Stimulated activated CD4-positive, alpha-beta T cell treated with anti-CD3 and anti-CD28 coated beads, TNF-alpha, amount 100 ng/mL, for 4 hours (primary cell): Measurements from ENCODE around the gene TBC1D26.
"Not testable (repeated sequence)": the region's sequence is repeated elsewhere in the genome, so short reads cannot be mapped to it uniquely, and the experiment has no call there.

ENCODE experiments used
- DNase-seq, 3 experiments: peaks; one replicate each; pipeline ENCODE4 v3.0.0-alpha.2; 2020; ENCODE audit warnings: low read depth in 3 of 3

TBC1D26 gene

DNA sequence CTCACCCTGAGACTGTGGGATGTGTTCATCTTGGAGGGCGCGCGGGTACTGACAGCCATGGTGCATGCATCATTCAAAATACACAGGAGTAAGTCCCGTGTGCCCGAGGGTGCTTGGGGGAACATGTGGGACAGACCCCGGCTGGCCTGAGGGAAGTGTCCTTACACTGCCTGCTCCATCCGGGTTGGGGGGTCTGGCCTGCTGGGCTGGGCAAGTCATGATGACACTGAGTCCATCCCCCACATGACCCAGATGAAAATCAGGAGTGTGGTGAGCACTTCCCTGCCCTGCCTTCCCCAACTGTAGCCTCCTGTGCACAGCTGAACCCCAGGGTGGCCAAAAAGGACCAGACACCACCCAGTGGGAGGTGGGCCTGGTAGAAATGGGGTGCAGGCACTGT lies 10.8 kb downstream of the TBC1D26 start:
- no peak for DNase-seq

DNA sequence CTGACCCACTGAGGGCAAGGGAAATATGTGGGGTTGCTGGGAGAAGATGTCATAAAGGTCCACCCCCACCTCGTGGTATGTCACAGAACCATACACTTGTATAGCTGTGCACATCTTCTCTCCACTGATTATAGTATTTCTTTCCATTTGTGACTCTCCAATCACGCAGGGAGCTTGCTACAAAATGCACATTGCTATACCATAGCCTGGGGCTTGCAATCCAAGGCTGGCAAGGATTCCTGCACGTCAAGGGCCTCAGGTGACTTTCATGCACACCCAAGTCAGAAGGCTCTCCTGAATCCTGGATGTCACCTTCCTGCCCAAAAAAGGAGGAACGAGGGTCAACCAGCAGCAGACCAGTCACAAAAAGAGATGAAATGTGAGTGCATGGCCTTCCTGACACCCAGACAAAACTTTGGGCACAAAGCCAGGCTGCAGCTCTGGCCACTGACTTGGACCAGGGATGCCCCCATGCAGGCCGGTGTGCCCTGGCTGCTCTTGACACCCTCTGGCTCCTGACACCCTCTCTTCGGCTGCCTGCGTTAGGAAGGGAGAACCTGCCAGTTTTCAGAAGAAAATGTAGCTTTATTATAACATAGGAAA lies 12.1 kb downstream of the TBC1D26 start:
- DNase-seq: no peak

DNA sequence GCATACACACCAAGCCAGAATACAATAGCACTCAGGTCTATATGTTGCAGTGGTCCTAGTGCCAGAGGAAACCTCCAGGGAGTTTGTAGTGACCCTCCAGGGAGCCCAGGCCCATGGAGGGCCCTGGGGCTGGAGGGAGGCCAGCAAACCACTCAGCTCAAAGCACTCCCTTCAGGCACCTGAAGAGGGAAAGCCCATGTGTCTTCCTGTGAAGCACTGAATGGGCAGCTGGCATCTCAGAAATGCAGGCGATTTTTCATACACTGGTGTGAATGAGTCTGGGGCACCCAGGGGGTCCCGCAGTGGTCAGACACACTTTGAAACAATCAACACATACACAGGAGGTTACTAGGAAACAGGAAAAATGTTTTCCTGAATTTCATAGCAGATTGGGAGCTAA lies 12.8 kb downstream of the TBC1D26 start:
- no peak for DNase-seq

DNA sequence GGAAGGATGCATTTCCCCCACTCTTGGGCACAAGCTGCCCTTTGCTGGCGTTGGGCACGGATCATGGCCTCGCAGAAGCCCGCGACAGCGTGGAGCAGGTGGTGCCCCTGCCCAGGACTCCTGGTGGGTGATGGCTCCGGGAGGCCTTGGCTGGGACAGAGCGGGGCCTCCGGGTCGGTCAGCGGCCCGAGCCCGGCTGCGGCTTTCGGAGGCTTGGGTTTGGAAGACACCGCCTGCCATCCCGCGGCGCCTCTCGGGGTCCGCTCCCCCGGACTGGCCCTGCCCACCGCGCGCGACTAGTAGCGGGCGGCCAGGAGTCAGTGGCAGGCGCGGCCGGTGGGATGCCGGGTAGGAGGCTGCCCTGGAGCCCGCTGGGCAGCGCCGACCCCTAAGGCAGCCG lies 17.3 kb downstream of the TBC1D26 start:
- not testable (repeated sequence) for DNase-seq

DNA sequence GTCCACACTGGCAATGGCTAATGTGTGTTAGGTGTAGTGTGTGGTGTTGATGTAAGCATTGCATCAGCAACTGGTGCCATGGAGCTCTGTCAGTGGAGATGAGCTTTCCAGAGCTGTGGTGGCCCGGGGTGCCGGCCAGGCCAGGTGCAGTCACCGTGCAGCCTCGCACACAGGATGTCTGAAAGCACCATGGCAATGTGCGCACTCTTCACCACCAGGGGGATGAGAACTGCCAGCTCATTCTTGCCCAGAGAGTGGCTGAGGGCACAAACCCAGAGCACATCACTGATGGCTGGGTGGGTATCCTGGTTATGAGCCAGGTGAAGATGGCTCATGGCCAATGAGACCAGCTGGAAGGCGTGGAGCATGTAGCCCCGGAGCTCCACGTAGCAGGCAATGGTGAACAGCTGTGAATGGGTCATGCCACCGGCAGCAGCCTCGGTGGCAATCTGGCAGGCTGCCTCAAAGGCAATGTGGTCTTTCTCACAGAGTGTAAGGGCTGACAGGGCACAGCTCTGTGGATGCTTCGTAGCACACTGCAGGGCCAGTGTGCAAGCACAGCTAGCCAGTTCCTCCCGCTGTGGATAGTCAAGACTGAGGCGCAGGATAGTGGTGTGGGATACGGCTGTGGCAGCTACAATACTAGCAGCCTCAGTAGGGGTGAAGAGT lies 36.9 kb downstream of the TBC1D26 start:
- not testable (repeated sequence) for DNase-seq

DNA sequence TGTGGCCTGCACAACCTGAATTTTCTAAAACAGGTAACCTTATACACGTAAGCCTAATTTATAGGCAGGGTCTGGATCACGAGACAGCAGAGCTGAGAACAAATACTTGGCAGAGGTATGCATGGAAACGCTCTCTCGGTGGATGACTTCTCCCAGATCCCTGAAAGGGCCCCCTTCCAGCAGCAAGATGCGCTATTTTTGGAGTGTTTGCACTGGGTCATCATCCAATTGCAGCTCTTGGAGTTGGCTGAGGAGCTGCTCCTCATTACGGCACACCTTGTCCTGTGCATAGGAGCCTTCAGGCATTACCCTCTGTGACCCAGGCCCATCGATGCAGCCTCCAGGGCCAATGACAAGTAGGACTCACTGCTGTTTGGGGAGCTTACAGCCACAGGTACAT lies 38.6 kb downstream of the TBC1D26 start:
- DNase-seq: not testable (repeated sequence)

DNA sequence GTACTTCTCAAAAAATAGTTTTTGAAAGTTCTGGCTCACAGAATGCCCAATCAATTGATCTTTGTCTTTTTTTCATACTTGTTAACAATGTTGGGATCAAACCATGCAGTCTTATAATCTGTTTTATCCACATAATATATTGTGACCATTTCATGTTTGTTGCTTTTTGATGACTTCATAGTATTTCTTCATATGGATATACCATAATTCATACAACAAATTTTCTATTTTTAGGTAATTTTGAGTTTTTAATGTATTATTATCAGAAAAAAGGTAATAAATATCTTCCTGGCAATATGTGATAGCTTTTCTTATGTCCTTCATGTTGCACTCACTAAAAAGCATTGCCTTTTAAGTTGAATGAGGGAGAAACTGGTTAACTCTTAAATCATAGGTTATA lies 44.8 kb downstream of the TBC1D26 start:
- no peak for DNase-seq

DNA sequence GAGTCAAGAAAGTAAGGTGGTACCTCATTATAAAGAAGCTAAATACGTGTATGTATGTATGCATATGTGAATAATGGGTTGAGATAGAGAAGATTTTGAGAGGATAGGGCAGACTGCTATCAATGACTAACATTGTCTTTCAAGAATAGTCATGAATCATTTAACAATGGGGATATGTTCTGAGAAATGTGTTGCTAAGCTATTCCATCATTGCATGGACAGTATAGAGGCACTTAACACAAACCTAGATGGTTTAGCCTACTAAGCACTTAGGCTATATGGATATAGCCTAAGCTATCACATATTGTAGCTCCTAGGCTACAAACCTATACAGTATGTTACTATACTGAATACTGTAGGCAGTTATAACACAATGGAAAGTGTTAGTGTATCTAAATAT lies 45.2 kb downstream of the TBC1D26 start:
- DNase-seq: no peak

DNA sequence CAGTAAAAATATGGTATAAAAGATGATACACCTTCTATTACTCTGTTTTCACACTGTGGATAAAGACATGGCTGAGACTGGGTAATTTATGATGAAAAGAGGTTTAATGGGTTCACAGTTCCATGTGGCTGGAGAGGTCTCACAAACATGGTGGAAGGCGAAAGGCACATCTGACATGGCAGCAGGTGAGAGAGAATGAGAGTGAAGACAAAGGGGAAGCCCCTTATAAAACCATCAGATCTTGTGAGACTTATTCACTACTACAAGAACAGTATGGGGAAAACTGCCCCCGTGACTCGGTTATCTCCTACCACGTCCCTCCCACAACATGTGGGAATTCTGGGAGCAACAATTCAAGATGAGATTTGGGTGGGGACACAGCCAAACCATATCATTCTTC lies 45.6 kb downstream of the TBC1D26 start:
- no peak for DNase-seq

DNA sequence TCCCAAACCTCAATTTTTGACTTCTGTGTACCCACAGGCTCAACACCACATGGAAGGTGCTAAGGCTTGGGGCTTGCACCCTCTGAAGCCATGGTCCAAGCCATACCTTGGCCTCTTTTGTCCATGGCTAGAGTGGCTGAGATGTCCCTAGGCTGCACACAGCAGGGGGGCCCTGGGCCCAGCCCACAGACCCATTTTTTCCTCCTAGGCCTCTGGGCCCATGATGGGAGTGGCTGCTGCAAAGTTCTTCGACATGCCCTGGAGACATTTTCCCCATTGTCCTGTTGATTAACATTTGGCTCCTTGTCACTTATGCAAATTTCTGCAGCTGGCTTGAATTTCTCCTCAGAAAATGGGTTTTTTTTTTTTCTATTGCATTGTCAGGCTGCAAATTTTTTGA lies 47.0 kb downstream of the TBC1D26 start:
- DNase-seq: no peak

DNA sequence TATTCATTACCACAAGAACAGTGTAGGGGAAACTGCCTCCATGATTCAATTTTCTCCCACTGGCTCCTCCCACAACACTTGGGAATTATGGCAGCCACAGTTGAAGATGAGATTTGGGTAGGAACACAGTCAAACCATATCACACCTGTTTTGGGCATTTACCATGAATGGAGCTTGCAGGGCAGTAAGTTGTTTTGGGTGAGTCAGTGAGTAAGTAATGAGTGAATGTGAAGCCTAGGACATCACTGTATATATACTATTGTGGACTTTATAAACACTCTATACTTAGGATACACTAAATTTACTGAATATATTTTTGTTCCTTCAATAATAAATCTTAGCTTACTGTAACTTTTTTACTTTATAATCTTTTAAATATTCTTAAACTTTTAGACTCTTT lies 48.1 kb downstream of the TBC1D26 start:
- DNase-seq: no peak

DNA sequence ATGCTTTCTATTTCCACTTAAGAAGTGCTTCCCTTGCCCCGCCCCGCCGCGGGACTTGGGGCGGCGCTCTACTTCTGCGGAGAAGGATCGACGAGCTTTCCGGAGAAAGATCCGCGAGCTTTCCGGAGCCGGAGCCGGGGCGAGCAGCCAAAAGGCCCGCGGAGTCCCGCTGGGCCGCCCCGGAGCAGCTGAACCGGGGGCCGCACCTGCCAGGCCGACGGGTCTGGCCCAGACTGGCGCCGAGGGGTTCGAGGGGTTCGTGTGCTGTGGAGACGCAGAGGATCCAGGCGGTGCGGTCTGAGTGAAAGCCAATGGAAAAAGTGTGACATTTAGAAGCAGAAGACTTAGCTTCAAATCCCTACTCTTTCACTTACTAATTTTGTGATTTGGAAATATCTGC lies 50.8 kb downstream of the TBC1D26 start:
- DNase-seq: no peak

DNA sequence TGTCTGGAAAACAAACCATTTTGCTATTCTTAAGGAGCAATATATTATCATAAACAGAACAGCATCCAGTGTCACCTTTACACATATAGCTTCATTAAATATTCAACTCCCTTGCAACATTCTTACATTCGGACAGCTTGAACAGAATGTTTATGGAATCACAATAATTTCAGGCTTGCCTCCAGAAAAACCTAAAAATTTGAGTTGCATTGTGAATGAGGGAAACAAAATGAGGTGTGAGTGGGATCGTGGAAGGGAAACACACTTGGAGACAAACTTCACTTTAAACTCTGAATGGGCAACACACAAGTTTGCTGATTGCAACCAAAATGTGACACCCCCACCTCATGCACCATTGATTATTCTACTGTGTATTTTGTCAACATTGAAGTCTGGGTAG lies 51.4 kb downstream of the TBC1D26 start:
- DNase-seq: no peak

DNA sequence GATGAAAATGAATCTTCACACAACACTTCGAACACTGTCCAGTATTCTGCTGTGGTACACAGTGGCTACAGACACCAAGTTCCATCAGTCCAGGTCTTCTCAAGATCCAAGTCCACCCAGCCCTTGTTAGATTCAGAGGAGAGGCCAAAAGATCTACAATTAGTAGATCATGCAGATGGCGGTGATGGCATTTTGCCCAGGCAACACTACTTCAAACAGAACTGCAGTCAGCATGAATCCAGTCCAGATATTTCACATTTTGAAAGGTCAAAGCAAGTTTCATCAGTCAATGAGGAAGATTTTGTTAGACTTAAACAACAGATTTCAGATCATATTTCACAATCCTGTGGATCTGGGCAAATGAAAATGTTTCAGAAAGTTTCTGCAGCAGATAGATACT lies 52.3 kb downstream of the TBC1D26 start:
- not testable (repeated sequence) for DNase-seq

DNA sequence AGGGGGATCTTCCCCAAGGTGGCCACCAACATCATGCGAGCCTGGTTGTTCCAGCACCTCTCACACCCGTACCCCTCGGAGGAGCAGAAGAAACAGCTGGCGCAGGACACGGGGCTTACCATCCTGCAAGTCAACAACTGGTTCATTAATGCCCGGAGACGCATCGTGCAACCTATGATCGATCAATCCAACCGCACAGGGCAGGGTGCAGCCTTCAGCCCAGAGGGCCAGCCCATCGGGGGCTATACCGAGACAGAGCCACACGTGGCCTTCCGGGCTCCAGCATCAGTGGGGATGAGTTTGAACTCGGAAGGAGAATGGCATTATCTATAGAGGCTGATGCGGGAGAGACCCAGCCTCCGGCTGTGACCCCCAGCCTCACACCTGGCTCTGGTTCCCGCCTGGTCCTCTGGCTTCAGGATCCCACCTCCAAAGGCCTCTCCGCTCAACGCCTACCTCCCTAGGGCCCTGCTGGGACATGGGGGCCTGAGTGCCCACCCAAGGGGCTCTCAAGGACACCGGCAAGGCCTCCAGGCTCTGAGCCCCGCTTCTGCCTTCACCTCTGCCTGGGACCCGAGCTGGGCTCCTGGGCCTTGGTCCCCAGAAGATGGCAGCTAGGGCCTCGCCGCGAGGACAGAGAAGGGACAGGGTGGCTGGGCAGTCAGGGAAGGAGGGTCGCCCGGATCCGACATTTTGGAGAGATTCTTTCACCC lies 55.4 kb downstream of the TBC1D26 start:
- DNase-seq: not testable (repeated sequence)

DNA sequence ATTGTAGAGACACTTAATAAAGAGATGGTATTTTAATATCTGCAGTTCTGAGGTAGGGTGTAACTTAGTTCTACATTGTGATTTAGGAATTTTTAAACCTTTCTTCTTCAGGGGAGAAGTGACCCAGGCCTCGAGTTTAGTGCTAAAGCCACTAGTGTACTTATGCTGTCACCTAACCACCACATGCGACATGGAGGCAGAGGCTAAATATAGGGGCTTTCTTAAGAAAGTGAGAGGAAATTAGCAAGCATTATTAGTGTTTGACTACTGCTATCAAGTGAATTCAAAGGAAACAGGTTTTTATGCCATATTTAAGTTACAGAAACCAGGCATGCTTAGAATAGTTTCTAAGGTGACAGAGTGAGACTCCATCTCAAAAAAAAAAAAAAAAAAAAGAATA lies 56.3 kb downstream of the TBC1D26 start:
- not testable (repeated sequence) for DNase-seq
